MCF 10A (cell line): Measurements from ENCODE around the gene SERPINB6. TPM values are rescaled to one million over a fixed set of nuclear protein-coding genes. Genes with fewer than 3 reads are reported as not detected.

ENCODE experiments used
- BruUV-seq: library from RNA; stranded (reverse); fragments of 400-500 nt; replicated peaks from 2 replicates; lab custom pipeline; 2021; lab: Mats Ljungman, UMichigan
- CTCF ChIA-PET: fragments of 300-600 bp; sonication (Branson Sonifier 250); formaldehyde crosslinking; extraction: SDS; loops from one replicate; lab custom pipeline; 2021; ENCODE audit warnings: antibody characterized with exemption, inconsistent platforms; lab: Yijun Ruan, JAX
- POLR2A ChIA-PET: fragments of 300-600, 350-650 bp; sonication (Branson Sonifier 250); formaldehyde crosslinking; extraction: SDS; loops from one replicate; lab custom pipeline; 2020; ENCODE audit warnings: antibody characterized with exemption, inconsistent platforms; lab: Yijun Ruan, JAX
- DNase-seq: peaks from one replicate; pipeline ENCODE4 v3.0.0-alpha.2; 2018; ENCODE audit not compliant: unreplicated experiment
- H3K27ac Mint-ChIP-seq: one replicate; pipeline ENCODE4 v1.8.0; 2022; ENCODE audit warnings: mild to moderate bottlenecking, low read depth, mixed read lengths; ENCODE audit not compliant: unreplicated experiment
- H3K27me3 Mint-ChIP-seq: one replicate; pipeline ENCODE4 v1.8.0; 2022; ENCODE audit warnings: mixed read lengths; ENCODE audit not compliant: insufficient read depth, unreplicated experiment
- H3K36me3 Mint-ChIP-seq: one replicate; pipeline ENCODE4 v1.8.0; 2022; ENCODE audit warnings: mild to moderate bottlenecking, moderate library complexity, mixed read lengths; ENCODE audit not compliant: insufficient read depth, unreplicated experiment
- H3K4me1 Mint-ChIP-seq: one replicate; pipeline ENCODE4 v1.8.0; 2022; ENCODE audit warnings: mixed read lengths; ENCODE audit not compliant: insufficient read depth, unreplicated experiment
- H3K4me3 Mint-ChIP-seq: one replicate; pipeline ENCODE4 v1.8.0; 2022; ENCODE audit warnings: mild to moderate bottlenecking, moderate library complexity, mixed read lengths; ENCODE audit not compliant: unreplicated experiment
- H3K9me3 Mint-ChIP-seq: one replicate; pipeline ENCODE4 v1.8.0; 2022; ENCODE audit warnings: mixed read lengths; ENCODE audit not compliant: unreplicated experiment
- CTCF ChIP-seq: fragments of 200-600 bp; IDR thresholded peaks from one replicate; pipeline ENCODE4 v1.8.0; 2022; ENCODE audit warnings: antibody characterized with exemption, mild to moderate bottlenecking; ENCODE audit not compliant: unreplicated experiment
- intact Hi-C: fragments of 100-400 bp; cut with micrococcal nuclease; formaldehyde crosslinking; loops from 2 replicates; pipeline ENCODE4 v1.14.1; 2022
- total RNA-seq: library from RNA; stranded (reverse); gene quantifications from 2 replicates; pipeline ENCODE4 v1.2.3, GENCODE V29; 2022

SERPINB6 gene
- total RNA-seq, 1 experiment from 2014 or later, result 75.6 TPM

- no TSS peak for BruUV-seq
- POLR2A ChIA-PET, result no interaction called here
- no peak for TF ChIP-seq CTCF
- Mint-ChIP-seq H3K27me3 (no peaks in the 10 kb centered on the region), H3K27ac (no peak overlapping the region), H3K4me3 (no peak overlapping the region), H3K36me3 (peaks cover 6% of the 10 kb centered on the region), H3K9me3 (no peaks in the 10 kb centered on the region), H3K4me1 (no peaks in the 10 kb centered on the region)
- intact Hi-C loops, result no loop called here
- no peak for DNase-seq
- CTCF ChIA-PET, result interaction anchor here (0.6 to 1.1 kb wide), 2 partner anchors 117 to 1361 kb away, joined by 3 to 5 read pairs; no protein-coding TSS in a partner anchor
Observed at GRCh38 chr6:2963756-2964155, 7.6 kb downstream of the SERPINB6 start.

GRCh38 chr6:2962636-2963035 lies 8.7 kb downstream of the SERPINB6 start:
- Mint-ChIP-seq H3K36me3 (peaks cover 6% of the 10 kb centered on the region), H3K9me3 (no peaks in the 10 kb centered on the region), H3K27me3 (no peaks in the 10 kb centered on the region), H3K27ac (no peak overlapping the region), H3K4me1 (no peaks in the 10 kb centered on the region), H3K4me3 (no peak overlapping the region)
- CTCF ChIA-PET, result interaction anchor here (0.7 to 1.1 kb wide), 2 partner anchors 33 to 116 kb away, joined by 3 to 5 read pairs; no protein-coding TSS in a partner anchor
- BruUV-seq, result no TSS peak
- no peak for DNase-seq
- POLR2A ChIA-PET, result no interaction called here
- TF ChIP-seq CTCF, result no peak
- intact Hi-C loops, result no loop called here

- DNase-seq, result no peak
- no peaks in the 10 kb centered on the region for H3K27me3 Mint-ChIP-seq
- H3K4me1 Mint-ChIP-seq, result no peaks in the 10 kb centered on the region
- no peak overlapping the region for H3K4me3 Mint-ChIP-seq
- intact Hi-C loops, result no loop called here
- H3K27ac Mint-ChIP-seq, result no peak overlapping the region
- TF ChIP-seq CTCF, result no peak
- H3K9me3 Mint-ChIP-seq, result no peaks in the 10 kb centered on the region
- ChIA-PET POLR2A (no interaction called here), CTCF (interaction anchor here (0.6 kb wide), 1 partner anchor 12 kb away, joined by 3 read pairs; no protein-coding TSS in a partner anchor)
- BruUV-seq, result no TSS peak
- H3K36me3 Mint-ChIP-seq, result peaks cover 6% of the 10 kb centered on the region
Observed at GRCh38 chr6:2962004-2962403, 9.4 kb downstream of the SERPINB6 start.

DNA sequence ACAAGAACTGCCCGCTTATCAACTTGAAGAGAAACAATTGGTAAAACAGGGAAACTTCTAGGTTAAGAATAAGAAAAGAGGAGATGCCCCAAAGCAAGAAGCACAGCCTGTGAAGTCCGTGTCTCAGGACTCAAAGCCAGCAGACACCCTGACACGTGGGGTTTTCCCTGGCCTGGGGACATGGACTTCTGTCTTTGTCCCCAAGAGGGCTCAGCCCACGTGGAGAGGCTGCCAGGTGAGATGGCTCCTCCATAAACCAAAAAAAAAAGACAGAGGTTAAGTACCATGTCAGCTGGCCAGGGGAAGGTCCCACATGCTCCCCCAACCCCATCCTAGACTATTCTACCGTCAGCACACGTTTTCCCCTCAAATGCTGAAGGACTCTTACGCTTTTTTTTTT lies 9.9 kb downstream of the SERPINB6 start:
- Mint-ChIP-seq H3K36me3 (peaks cover 6% of the 10 kb centered on the region), H3K27ac (no peak overlapping the region), H3K4me3 (no peak overlapping the region), H3K4me1 (no peaks in the 10 kb centered on the region), H3K9me3 (no peaks in the 10 kb centered on the region), H3K27me3 (no peaks in the 10 kb centered on the region)
- intact Hi-C loops, result no loop called here
- POLR2A ChIA-PET, result no interaction called here
- DNase-seq, result no peak
- BruUV-seq, result no TSS peak
- CTCF ChIA-PET, result interaction anchor here (0.6 kb wide), 1 partner anchor 13 kb away, joined by 3 read pairs; no protein-coding TSS in a partner anchor
- no peak for TF ChIP-seq CTCF
